ENCODE data around the gene RANBP3.

- TF ChIP-seq NFIC (IDR thresholded peaks at IDR 0.05; ENCODE audit: borderline replicate concordance) (no peak), RFX5 (IDR thresholded peaks at IDR 0.05; ENCODE audit: low read length) (no peak), TEAD4 (IDR thresholded peaks at IDR 0.05; ENCODE audit: borderline replicate concordance, insufficient read depth) (no peak), GABPA (IDR thresholded peaks at IDR 0.05; ENCODE audit: low read depth) (no peak)
Observed at GRCh38 chr19:6002591-6002990, 24.7 kb upstream of the RANBP3 start.
